HG02623 (cell line): ENCODE data around the gene CWC25.
"Not testable (repeated sequence)": the region's sequence is repeated elsewhere in the genome, so short reads cannot be mapped to it uniquely, and the experiment has no call there.

Source experiments
- ATAC-seq: cut with Tn5 transposase; IDR thresholded peaks from one replicate; pipeline ENCODE4 v1.9.1; 2021; ENCODE audit warnings: moderate library complexity; ENCODE audit not compliant: unreplicated experiment

CWC25 gene

GRCh38 chr17:38824899-38825761 lies at the start of gene CWC25:
Gene CWC25 (minus strand): TSS chr17:38825321. CDS start chr17:38825183, 138 bp downstream.
- peak; percentile 81 for ATAC-seq

GRCh38 chr17:38873640-38874380 lies 48.7 kb upstream of the CWC25 start:
- no peak for ATAC-seq

GRCh38 chr17:38872671-38873385 lies 47.7 kb upstream of the CWC25 start:
- no peak for ATAC-seq

GRCh38 chr17:38872027-38872511 lies 46.9 kb upstream of the CWC25 start:
- ATAC-seq: no peak

- no peak for ATAC-seq
Measured at GRCh38 chr17:38871247-38872015, 46.3 kb upstream of the CWC25 start.

- no peak for ATAC-seq
Measured at GRCh38 chr17:38870259-38871165, 45.4 kb upstream of the CWC25 start.

GRCh38 chr17:38869526-38870258 lies 44.6 kb upstream of the CWC25 start, which contains the start of gene LASP1:
Gene LASP1 (plus strand): TSS chr17:38870058. CDS start chr17:38870190, 132 bp downstream.
- ATAC-seq: peak; percentile 33

- peak; percentile 35 for ATAC-seq
Measured at GRCh38 chr17:38868817-38869525, 43.9 kb upstream of the CWC25 start.

- no peak for ATAC-seq
Measured at GRCh38 chr17:38867968-38868816, 43.1 kb upstream of the CWC25 start.

- ATAC-seq: no peak
Measured at GRCh38 chr17:38867179-38867967, 42.3 kb upstream of the CWC25 start.

- ATAC-seq: no peak
Measured at GRCh38 chr17:38864636-38865398, 39.7 kb upstream of the CWC25 start.

- ATAC-seq: no peak
Measured at GRCh38 chr17:38861399-38861843, 36.3 kb upstream of the CWC25 start.

GRCh38 chr17:38857271-38857670 lies 32.1 kb upstream of the CWC25 start:
- ATAC-seq: no peak

GRCh38 chr17:38855101-38855714 lies 30.1 kb upstream of the CWC25 start:
- not testable (repeated sequence) for ATAC-seq
